Keratinocyte (primary cell): ENCODE measurements around the gene RNF150. TPM values are rescaled to one million over a fixed set of nuclear protein-coding genes. Genes with fewer than 3 reads are reported as not detected.

Source experiments
- DNase-seq: peaks from one replicate; pipeline ENCODE4 v3.0.0-alpha.2; 2011; ENCODE audit warnings: low read depth, missing footprints, low spot score
- FAIRE-seq: peaks from 2 replicates; lab custom pipeline; 2011; peaks lifted over from hg19 to GRCh38; lab: Jason Lieb, UNC
- H2AFZ ChIP-seq: 2 replicates; pipeline ENCODE4 v1.6.0; 2012; ENCODE audit warnings: low read length, control low read depth, inconsistent platforms; ENCODE audit not compliant: control insufficient read depth
- H3K27ac ChIP-seq: 2 replicates; pipeline ENCODE4 v1.5.1; 2011; ENCODE audit warnings: low read length; ENCODE audit not compliant: control insufficient read depth, insufficient read depth
- H3K27me3 ChIP-seq: 3 replicates; pipeline ENCODE4 v1.6.0; 2011; ENCODE audit warnings: low read length; ENCODE audit not compliant: control insufficient read depth, insufficient read depth; ENCODE audit errors: extremely low read depth
- H3K36me3 ChIP-seq, 2 experiments: 2 replicates in 1 of 2; 3 replicates in 1 of 2; pipeline ENCODE4 v1.5.1; 2011; ENCODE audit warnings: low read length in 2 of 2, mild to moderate bottlenecking in 1 of 2; ENCODE audit not compliant: control insufficient read depth in 2 of 2, insufficient read depth in 2 of 2; ENCODE audit errors: extremely low read depth in 1 of 2
- H3K4me1 ChIP-seq: 3 replicates; pipeline ENCODE4 v1.5.1; 2011; ENCODE audit warnings: low read length; ENCODE audit not compliant: control insufficient read depth, insufficient read depth; ENCODE audit errors: extremely low read depth
- H3K4me2 ChIP-seq: 3 replicates; pipeline ENCODE4 v1.6.0; 2011; ENCODE audit warnings: low read depth, low read length; ENCODE audit not compliant: control insufficient read depth, insufficient read depth; ENCODE audit errors: extremely low read depth
- H3K4me3 ChIP-seq, 3 experiments: fragments of 200-600 bp in 1 of 3; sonication (generic) in 1 of 3; 2 replicates in 2 of 3; 3 replicates in 1 of 3; pipeline ENCODE4 v1.5.1; 2011 to 2016; ENCODE audit warnings: low read length in 3 of 3, mild to moderate bottlenecking in 3 of 3, control low read depth in 2 of 3, inconsistent platforms in 1 of 3, low read depth in 1 of 3, mixed read lengths in 1 of 3, mixed run types in 1 of 3, moderate library complexity in 1 of 3; ENCODE audit not compliant: control insufficient read depth in 2 of 3, insufficient read depth in 2 of 3; ENCODE audit errors: extremely low read depth in 1 of 3
- H3K79me2 ChIP-seq: 2 replicates; pipeline ENCODE4 v1.6.0; 2012; ENCODE audit warnings: low read length; ENCODE audit not compliant: control insufficient read depth, insufficient read depth
- H3K9ac ChIP-seq: 3 replicates; pipeline ENCODE4 v1.6.0; 2011; ENCODE audit warnings: low read length; ENCODE audit not compliant: control insufficient read depth, insufficient read depth; ENCODE audit errors: extremely low read depth
- H3K9me1 ChIP-seq: 3 replicates; pipeline ENCODE4 v1.6.0; 2011; ENCODE audit warnings: low read length; ENCODE audit not compliant: control insufficient read depth, insufficient read depth; ENCODE audit errors: extremely low read depth
- H3K9me3 ChIP-seq: 2 replicates; pipeline ENCODE4 v1.5.1; 2012; ENCODE audit warnings: low read depth, low read length; ENCODE audit not compliant: control insufficient read depth
- H4K20me1 ChIP-seq: 3 replicates; pipeline ENCODE4 v1.6.0; 2011; ENCODE audit warnings: low read length; ENCODE audit not compliant: control insufficient read depth, insufficient read depth; ENCODE audit errors: extremely low read depth
- EZH2 ChIP-seq: IDR thresholded peaks from one replicate; pipeline ENCODE4 v1.6.1; 2012; ENCODE audit warnings: inconsistent platforms, mild to moderate bottlenecking, low read length, moderate library complexity
- dilution Hi-C: fragments of 300-500 bp; cut with MboI; formaldehyde crosslinking; loops from one replicate; pipeline ENCODE4 v1.7.0; 2020; ENCODE audit warnings: low sequenced_read_pairs; ENCODE audit not compliant: extremely low pct_ligation_motif_present
- polyA plus RNA-seq, 5 experiments: library from polyadenylated mRNA; depleted of rRNA in 3 of 5; stranded (reverse) in 3 of 5; stranded (forward) in 1 of 5; unstranded in 1 of 5; fragments of >200 nt; gene quantifications; 1 replicate in 1 of 5; 2 replicates in 3 of 5; 3 replicates in 1 of 5; pipeline versions ENCODE4 v1.2.1 to v1.2.3, GENCODE V29; 2011 to 2012; ENCODE audit warnings: missing spikeins in 2 of 5, low read depth in 1 of 5, low replicate concordance in 1 of 5
- TF ChIP-seq, protein P1 (sequence below), 3 experiments: IDR thresholded peaks in 1 of 3; conservative IDR thresholded peaks in 1 of 3; optimal IDR thresholded peaks in 1 of 3; 2 replicates in 2 of 3; 3 replicates in 1 of 3; pipeline versions ENCODE3 to v1.5.1; 2011; ENCODE audit warnings: low read length in 3 of 3, mild to moderate bottlenecking in 3 of 3, moderate library complexity in 2 of 3, control low read depth in 1 of 3, inconsistent platforms in 1 of 3; ENCODE audit not compliant: insufficient read depth in 2 of 3; ENCODE audit errors: extremely low read depth in 1 of 3

Gene RNF150
- polyA plus RNA-seq, 1 donor (not counting 4 experiments of a cell fraction or from before 2014, with no cell fraction given), result 0.18 TPM

DNA sequence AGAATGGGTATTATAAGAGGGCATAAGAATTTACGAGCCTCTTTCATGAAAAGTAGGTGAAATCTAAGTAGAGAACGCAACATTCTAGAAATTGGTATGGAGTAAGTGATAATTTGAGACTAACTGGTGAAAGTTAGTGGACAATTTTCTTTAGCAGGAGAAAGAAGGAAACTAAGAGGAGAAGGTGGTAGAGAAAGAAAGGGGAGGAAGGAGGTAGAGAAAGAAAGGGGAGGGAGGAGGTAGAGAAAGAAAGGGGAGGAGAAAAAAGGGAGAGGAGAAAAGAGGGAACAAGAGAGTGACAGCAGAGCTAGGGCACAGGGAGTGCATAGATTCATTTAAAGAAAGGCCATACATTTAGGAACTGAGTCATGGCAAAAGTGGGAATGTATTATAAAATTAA is 94.1 kb downstream of the RNF150 start:
- no peak for TF ChIP-seq EZH2
- TF ChIP-seq, protein P1, sequence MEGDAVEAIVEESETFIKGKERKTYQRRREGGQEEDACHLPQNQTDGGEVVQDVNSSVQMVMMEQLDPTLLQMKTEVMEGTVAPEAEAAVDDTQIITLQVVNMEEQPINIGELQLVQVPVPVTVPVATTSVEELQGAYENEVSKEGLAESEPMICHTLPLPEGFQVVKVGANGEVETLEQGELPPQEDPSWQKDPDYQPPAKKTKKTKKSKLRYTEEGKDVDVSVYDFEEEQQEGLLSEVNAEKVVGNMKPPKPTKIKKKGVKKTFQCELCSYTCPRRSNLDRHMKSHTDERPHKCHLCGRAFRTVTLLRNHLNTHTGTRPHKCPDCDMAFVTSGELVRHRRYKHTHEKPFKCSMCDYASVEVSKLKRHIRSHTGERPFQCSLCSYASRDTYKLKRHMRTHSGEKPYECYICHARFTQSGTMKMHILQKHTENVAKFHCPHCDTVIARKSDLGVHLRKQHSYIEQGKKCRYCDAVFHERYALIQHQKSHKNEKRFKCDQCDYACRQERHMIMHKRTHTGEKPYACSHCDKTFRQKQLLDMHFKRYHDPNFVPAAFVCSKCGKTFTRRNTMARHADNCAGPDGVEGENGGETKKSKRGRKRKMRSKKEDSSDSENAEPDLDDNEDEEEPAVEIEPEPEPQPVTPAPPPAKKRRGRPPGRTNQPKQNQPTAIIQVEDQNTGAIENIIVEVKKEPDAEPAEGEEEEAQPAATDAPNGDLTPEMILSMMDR (optimal IDR thresholded peaks at IDR 0.05 in 1 of 3, IDR thresholded peaks at IDR 0.05 in 1 of 3, conservative IDR thresholded peaks at IDR 0.05 in 1 of 3; ENCODE audit: extremely low read depth in 1 of 3, insufficient read depth in 2 of 3, low read length in 3 of 3), result no peak
- H3K36me3 ChIP-seq, result no peaks in the 10 kb centered on the region
- H3K4me1 ChIP-seq, result no peaks in the 10 kb centered on the region
- no peak overlapping the region for H3K4me2 ChIP-seq
- no peak overlapping the region for H3K9ac ChIP-seq
- DNase-seq (no peak), FAIRE-seq (no peak)
- H3K4me3 ChIP-seq, result no peak overlapping the region
- no peaks in the 10 kb centered on the region for H3K9me1 ChIP-seq
- dilution Hi-C loops, result no loop called here
- H4K20me1 ChIP-seq, result no peaks in the 10 kb centered on the region
- H3K9me3 ChIP-seq, result no peaks in the 10 kb centered on the region
- no peak overlapping the region for H2AFZ ChIP-seq
- no peaks in the 10 kb centered on the region for H3K79me2 ChIP-seq
- H3K27me3 ChIP-seq, result no peaks in the 10 kb centered on the region
- no peak overlapping the region for H3K27ac ChIP-seq

DNA sequence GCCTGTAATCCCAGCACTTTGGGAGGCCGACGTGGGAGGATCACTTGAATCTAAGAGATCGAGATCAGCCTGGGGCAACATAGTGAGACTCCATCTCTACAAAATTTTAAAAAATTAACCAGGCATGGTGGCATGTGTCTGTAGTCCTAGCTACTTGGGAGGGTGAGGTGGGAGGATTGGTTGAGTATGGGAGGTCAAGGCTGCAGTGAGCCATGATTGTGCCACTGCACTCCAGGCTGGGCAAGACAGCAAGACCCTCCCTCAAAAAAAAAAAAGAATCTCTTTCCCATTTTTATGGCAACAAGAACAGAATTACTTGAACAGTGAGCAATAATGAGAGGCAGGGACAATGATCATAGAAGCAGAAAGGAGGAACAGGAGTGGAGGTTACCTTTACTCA is 94.8 kb downstream of the RNF150 start:
- dilution Hi-C loops, result no loop called here
- Histone ChIP-seq H3K4me3 (no peak overlapping the region), H3K27ac (no peak overlapping the region), H3K27me3 (no peaks in the 10 kb centered on the region), H4K20me1 (no peaks in the 10 kb centered on the region), H3K79me2 (no peaks in the 10 kb centered on the region), H3K9ac (no peak overlapping the region), H3K9me3 (no peaks in the 10 kb centered on the region), H3K4me2 (no peak overlapping the region), H3K9me1 (no peaks in the 10 kb centered on the region), H3K4me1 (no peaks in the 10 kb centered on the region), H2AFZ (no peak overlapping the region), H3K36me3 (no peaks in the 10 kb centered on the region)
- TF ChIP-seq EZH2, result no peak
- TF ChIP-seq, protein P1 (optimal IDR thresholded peaks at IDR 0.05 in 1 of 3, IDR thresholded peaks at IDR 0.05 in 1 of 3, conservative IDR thresholded peaks at IDR 0.05 in 1 of 3; ENCODE audit: extremely low read depth in 1 of 3, insufficient read depth in 2 of 3, low read length in 3 of 3), result no peak
- FAIRE-seq (no peak), DNase-seq (no peak)
